AG09309 (cell line): ENCODE measurements around the gene ARAP3.
"Not testable (repeated sequence)": the region's sequence is repeated elsewhere in the genome, so short reads cannot be mapped to it uniquely, and the experiment has no call there.

ENCODE experiments used
- DNase-seq: peaks from one replicate; pipeline ENCODE4 v3.0.0-alpha.2; 2010; ENCODE audit warnings: low read depth
- H3K4me3 ChIP-seq: 2 replicates; pipeline ENCODE4 v1.5.1; 2011; ENCODE audit warnings: mild to moderate bottlenecking, low read depth, low read length, moderate library complexity; ENCODE audit not compliant: control insufficient read depth
- TF ChIP-seq, protein P1 (sequence below): IDR thresholded peaks from 2 replicates; pipeline ENCODE4 v1.5.1; 2011; ENCODE audit warnings: mild to moderate bottlenecking, low read depth, low read length, inconsistent platforms; ENCODE audit not compliant: insufficient read depth, control insufficient read depth; ENCODE audit errors: missing control alignments

ARAP3 gene

GRCh38 chr5:141615991-141616720 is 65.9 kb downstream of the ARAP3 start:
- no peak overlapping the region for H3K4me3 ChIP-seq
- DNase-seq: no peak
- TF ChIP-seq, protein P1, sequence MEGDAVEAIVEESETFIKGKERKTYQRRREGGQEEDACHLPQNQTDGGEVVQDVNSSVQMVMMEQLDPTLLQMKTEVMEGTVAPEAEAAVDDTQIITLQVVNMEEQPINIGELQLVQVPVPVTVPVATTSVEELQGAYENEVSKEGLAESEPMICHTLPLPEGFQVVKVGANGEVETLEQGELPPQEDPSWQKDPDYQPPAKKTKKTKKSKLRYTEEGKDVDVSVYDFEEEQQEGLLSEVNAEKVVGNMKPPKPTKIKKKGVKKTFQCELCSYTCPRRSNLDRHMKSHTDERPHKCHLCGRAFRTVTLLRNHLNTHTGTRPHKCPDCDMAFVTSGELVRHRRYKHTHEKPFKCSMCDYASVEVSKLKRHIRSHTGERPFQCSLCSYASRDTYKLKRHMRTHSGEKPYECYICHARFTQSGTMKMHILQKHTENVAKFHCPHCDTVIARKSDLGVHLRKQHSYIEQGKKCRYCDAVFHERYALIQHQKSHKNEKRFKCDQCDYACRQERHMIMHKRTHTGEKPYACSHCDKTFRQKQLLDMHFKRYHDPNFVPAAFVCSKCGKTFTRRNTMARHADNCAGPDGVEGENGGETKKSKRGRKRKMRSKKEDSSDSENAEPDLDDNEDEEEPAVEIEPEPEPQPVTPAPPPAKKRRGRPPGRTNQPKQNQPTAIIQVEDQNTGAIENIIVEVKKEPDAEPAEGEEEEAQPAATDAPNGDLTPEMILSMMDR: no peak

DNA sequence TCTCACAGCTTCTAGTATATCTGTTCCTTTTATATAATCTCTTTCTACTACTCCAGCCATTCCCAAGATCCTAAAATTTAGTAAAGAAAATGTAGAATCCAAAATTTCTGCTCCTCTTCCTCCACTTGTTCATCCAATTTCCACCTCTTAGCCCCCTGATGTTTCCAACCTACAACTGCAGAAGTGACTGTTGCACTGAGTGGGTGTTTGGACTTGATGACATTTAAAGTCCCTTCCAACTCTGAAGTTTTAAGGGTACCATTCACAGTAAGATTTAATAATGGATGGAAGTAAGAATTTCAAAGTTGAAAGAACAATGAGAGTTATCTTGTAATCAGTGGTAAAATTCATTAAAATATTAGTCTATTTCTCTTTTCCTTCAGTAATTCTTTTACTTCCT is 68.7 kb downstream of the ARAP3 start:
- no peak overlapping the region for H3K4me3 ChIP-seq
- no peak for DNase-seq
- TF ChIP-seq, protein P1: no peak

DNA sequence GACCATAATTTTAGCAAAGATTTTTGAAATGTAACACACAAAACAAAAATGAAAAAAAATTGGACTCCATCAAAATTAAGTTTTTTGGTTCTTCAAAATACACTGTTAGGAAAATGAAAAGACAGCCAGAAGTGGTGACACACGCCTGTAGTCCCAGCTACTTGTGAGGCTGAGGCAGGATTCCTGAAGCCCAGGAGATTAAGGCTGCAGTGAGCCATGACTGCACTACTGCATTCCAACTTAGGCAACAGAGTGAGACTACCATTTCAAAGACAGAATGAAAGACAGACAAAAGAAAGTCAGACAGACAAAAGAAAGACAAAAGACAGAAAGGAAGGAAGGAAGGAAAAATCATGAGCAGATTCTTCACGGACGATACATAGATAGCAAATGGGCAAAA is 70.7 kb downstream of the ARAP3 start:
- no peak overlapping the region for H3K4me3 ChIP-seq
- no peak for DNase-seq
- TF ChIP-seq, protein P1: no peak

DNA sequence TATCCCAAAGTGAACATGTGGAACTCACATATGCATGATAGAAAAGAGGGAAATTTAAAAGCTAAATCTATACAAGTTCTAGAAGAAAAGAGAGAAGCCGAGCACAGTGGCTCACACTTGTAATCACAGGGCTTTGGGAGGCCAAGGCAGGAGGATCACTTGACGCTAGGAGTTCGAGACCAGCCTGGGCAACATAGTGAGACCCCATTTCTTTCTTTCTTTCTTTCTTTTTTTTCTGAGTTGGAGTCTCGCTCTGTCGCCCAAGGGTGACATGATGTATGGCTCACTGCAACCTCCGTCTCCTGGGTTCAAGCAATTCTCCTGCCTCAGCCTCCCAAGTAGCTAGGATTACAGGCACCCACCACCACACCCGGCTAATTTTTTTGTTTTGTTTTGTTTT is 72.1 kb downstream of the ARAP3 start:
- H3K4me3 ChIP-seq, DNase-seq: not testable (repeated sequence)

DNA sequence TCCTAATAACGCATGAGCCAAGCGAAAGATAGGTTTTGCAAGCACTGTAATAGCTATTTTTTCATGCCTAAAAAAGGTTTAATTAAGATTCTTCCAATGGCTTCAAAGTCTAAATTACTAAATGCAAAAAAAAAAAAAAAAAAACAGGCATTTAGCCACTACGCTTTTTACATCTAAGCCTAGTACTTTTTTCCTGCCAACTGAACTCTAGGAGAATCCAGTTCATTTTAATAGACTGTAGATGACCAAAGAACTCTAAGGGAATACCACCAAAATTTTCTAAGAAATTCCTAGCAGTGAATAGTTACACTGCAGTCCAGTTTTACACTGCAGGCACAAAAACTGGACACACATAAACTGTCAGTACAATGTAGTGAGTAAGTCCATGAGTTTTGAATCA is 73.0 kb downstream of the ARAP3 start:
- TF ChIP-seq, protein P1: no peak
- H3K4me3 ChIP-seq: no peak overlapping the region
- no peak for DNase-seq

DNA sequence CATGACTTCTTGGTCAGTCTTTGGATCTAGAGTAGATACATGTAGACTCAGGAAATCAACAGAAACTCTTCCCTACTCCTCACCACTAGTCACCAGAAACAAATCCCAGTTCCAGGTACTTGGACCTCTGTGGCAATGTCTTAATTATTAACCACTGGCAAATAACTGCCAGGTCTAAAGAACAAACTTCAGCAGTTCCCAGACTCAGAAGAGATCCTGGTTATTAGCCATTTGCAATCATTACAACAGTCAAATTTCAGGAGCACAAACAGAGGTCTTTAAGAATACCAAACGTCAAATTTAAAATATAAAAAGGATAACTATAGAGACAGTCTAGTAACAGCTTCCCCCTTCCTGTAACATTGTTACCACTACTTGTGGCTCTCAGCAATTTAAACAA is 73.5 kb downstream of the ARAP3 start:
- TF ChIP-seq, protein P1: no peak
- no peak overlapping the region for H3K4me3 ChIP-seq
- no peak for DNase-seq

GRCh38 chr5:141608046-141608445 is 74.0 kb downstream of the ARAP3 start:
- no peak overlapping the region for H3K4me3 ChIP-seq
- no peak for DNase-seq
- TF ChIP-seq, protein P1: no peak
